ENCODE measurements around the gene PRR30.
"Not testable (repeated sequence)": the region's sequence is repeated elsewhere in the genome, so short reads cannot be mapped to it uniquely, and the experiment has no call there.

The PRR30 gene

DNA sequence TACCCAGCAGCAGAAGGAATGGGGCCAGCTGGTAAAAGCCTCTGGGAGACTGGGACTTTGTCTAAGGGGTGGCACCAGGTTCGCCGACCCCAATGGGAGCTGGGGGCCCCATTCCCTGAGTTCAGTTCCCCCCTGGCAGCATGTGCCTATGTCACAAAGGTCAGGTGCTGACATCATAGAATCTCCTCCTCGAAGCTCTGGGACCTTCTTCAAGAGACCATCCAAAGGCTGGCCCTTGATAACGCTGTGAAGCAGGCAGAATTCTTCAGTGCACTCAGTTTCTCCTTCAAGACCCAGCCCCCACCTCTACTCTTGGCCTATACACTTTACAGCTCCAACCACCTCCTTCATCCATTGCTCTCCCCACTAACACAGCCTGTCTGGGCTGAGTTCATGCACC is at the start of gene PRR30:
TSS of gene PRR30 (minus strand) at position 101 of the 400 bp plus-strand sequence. CDS start 1,081 bp downstream, outside the sequence.
- no peak for DNase-seq

DNA sequence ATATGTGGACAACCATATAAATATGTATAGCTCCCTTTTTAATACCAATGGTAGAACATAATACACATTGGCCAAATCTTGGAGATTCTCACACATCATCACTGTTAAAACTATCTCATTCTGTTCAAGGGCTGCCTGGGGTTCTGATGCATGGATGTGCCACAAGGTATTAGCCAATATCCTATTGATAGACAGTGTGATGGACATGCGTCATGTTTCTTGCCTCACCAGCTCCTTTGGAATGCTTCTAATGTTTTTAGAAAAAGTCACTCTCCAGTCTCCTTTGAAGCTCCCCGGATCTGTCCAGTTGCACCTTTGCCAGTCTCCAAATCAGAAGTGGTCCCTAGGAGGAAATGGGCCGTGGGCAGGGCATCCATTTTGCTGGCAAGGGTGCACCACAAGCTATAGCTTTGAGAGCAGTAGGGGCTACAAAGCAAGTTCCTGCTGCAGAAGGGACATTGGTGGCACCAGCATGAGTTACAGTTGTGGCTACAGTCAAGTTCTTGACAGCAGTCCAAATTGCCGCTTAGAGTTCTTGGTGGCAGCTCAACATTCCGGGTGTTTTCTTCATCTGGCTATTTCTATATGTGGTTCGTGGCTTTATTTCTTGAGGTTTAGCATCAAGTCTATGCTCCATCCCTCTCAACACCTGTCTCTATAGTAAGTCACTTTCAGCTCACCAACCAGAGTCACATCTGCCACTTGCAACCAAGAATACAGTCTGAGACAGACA is 47.6 kb upstream of the PRR30 start:
- no peak for DNase-seq

DNA sequence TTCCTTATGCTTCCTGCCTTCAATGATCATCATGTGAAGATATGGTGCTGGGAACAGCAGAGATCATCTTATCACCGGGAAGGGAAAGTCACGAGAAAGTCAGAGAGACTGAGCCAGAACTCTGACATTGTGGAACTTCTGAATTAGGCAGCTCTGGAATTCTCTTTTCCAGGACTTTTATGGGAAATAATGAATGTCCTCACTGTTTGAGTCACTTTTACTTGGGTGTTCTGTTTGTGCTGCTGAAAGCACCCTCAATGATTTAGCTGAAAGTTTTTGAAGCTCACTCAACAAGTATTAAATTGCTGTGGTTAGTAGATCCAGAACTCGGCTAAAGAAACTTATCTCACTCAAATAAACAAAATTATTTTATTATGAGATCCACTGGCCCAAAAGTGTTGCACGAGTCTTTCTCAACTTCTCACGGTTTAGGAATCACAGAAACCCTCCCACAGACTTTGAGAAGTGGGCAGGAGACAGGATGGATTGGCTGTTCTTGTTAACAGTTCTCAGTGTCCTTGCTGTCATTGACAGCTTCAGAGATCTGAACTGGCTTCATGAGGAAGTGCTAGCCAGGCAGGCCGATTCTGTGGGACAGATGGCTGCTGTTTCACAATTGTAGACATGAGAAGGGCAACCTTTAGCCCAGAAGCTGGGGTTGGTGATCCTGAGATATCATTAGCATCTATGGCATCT is 46.3 kb upstream of the PRR30 start:
- no peak for DNase-seq

DNA sequence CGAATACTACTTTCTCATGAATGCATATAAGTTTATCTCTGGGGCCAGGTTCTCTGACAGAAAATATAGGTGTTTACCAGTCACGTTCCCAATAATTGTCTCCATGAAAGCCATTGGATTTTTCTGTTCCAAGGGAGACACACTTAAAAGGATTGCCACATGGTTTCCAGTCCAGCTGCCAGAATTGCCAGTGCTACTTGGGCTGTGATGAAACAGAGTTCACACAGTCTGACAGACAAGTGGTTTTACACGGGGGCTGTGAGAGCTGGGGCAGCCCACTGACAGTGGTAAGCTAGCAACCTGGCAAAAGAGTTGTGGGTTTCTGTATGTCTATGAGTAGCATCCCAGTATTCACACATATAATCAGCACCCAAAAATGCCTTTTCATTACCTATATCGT is 44.9 kb upstream of the PRR30 start:
- DNase-seq: no peak

DNA sequence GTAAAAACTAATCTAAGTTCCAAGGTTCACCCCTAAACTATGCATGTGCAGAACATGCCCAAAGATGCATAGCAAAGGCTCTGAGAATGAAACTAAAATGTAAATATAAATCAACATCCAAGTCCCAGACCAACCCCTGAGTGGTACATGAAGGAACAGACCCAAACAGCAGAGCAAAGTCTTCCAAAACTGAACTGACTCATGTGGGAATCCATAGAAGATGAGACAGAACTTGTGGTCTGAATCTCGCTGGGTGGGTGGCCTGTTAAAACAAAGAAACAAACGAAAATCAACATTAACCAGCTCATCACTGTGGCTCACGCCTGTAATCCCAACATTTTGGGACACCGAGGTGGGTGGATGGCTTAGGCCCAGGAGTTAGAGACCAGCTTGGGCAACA is 43.1 kb upstream of the PRR30 start:
- no peak for DNase-seq

DNA sequence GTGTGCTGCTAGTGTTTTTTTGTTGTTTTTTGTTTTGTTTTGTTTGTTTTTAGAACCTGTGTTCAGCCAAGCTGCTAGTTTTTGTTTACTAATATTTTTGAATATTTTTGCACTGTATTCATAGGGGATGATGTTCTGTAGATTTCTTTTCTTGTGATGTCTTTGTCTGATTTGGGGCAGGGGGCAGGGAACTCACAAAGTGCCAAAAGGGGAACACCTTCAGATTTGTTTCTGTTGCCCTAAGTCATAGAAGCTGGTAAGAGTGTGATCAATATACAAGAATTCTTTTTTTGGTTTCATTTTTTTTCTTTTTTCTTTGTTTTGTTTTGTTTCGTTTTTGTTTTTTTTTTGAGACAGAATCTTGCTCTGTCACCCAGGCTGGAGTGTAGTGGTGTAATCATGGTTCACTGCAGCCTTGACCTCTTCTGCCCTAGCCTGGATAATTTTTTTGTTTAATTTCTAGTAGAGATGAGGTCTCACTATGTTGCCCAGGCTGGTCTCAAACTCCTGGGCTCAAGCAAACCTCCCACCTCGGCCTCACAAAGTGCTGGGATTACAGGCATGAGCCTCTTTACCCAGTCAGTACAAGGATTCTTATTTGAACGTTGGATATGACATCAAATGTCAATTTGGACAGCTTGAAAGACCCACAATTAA is 40.3 kb upstream of the PRR30 start:
- DNase-seq: no peak

DNA sequence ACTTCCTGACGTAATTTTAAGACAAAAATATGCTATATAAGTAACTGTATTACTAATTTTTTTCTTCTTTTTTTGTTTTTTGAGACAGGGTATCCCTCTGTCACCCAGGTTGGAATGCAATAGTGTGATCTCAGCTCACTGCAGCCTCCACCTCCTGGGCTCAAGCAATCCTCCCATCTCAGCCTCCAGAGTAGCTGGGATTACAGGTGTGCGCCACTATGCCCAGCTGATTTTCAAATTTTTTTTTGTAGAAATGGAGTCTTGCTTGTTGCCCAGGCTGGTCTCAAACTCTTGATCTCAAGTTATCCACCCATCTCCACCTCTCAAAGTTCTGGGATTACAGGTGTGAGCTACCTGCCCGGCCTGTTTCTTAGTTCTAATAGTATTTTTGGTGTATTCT is 39.3 kb upstream of the PRR30 start:
- DNase-seq: no peak

DNA sequence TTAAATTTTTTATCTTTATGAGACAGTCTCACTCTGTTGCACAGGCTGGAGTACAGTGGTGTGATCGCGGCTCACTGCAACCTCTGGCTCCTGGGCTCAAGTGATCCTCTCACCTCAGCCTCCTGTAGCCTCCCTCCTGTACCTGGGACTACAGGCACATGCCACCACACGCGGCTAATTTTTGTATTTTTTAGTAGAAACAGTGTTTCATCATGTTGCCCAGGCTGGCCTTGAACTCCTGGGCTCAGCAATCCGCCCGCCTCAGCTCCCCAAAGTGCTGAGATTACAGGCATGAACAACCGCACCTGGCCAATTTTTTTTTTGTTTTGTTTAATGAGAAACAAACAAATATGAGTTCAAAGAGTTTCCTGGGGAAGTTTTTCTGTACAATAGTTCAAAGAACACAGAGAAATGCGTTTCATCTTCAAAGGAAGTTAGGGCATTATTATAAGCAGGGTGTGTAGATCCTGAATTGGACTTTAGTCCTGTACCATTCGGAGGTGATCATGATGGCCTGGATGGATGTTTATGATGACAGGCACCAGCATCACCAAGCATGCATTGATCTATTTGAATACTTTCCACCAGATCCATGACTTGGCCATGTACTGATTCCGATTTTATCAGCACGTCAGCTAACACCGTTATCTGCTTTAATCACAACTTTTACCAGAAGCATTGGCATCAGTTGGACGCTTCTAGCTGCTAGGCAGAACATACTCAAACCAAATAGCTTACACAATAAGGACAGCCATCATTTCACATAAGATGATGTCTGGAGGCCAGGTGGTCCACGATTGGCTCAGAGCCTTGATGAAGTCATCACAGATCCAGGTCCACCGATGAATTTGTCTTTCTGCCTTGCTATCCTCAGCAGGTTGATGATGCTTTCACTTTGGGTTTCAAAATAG is 38.5 kb upstream of the PRR30 start:
- DNase-seq: no peak

DNA sequence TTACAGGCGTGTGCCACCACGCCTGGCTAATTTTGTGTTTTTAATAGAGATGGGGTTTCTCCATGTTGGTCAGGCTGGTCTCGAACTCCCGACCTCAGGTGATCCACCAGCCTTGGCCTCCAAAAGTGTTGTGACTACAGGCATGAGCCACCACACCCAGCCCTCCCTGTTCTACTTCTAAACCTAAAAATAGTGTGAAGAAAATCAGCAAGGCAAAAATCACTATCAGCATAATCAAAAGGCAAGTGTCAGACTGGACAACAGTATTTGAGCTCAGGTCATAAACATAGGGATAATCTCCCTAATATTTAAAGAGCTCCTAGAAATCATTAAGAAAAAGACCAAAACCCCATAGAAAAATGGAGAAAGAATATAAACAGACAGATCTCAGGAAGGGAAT is 36.6 kb upstream of the PRR30 start:
- DNase-seq: not testable (repeated sequence)

DNA sequence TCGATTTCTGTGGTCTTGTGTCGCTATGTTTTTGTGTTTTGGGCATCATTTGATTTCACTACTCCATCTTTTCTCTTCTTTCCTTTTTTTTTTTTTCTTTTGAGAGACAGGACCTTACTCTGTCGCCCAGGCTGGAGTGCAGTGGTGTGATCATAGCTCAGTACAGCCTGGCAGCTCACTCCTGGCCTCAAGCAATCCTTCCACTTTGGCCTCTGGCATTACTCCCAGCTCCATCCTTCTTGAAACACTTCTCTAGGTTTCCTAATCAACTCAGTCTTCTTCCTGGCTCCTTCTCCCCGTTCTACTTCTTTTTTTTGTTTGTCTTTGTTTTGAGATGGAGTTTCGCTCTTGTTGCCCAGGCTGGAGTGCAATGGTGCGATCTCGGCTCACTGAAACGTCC is 36.1 kb upstream of the PRR30 start:
- DNase-seq: no peak

DNA sequence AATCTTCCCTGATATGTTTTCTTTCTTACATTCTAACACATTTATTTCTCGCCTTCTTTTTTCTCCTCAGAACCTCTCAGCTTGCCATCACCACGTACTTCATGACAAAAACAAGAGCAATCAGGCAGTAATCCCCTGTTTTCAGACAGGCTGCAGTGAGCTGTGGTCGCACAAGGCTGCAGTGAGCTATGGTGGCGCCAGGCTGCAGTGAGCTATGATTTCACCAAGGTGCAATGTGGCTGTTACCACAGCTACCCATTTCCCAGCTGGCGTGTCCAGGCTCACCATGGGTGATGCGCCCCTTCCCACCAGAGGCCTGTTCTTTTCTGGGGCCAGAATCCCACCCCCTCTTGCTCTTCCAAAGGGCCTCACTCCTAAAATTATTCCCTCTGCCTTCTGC is 35.4 kb upstream of the PRR30 start:
- no peak for DNase-seq

DNA sequence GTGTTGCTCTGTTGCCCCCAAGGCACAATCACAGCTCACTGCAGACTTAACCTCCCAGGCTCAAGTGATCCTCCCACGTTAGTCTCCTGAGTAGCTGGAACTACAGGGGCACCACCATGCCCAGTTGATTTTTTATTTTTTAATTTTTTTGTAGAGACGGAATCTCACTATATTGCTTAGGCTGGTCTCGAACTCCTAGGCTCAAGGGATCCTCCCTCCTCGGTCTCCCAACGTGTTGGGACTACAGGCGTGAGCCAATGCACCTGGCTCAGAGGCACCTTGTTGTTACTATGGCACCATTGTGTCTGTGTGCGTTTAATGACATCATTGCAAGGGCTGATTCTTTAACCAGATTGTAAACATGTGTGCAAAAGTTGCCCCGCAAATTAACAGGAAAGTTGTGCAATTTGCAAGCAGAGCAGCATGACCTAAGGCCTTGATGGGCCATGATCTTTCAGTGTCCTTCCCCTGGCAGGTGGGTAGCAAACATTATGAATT is 32.2 kb upstream of the PRR30 start:
- no peak for DNase-seq

DNA sequence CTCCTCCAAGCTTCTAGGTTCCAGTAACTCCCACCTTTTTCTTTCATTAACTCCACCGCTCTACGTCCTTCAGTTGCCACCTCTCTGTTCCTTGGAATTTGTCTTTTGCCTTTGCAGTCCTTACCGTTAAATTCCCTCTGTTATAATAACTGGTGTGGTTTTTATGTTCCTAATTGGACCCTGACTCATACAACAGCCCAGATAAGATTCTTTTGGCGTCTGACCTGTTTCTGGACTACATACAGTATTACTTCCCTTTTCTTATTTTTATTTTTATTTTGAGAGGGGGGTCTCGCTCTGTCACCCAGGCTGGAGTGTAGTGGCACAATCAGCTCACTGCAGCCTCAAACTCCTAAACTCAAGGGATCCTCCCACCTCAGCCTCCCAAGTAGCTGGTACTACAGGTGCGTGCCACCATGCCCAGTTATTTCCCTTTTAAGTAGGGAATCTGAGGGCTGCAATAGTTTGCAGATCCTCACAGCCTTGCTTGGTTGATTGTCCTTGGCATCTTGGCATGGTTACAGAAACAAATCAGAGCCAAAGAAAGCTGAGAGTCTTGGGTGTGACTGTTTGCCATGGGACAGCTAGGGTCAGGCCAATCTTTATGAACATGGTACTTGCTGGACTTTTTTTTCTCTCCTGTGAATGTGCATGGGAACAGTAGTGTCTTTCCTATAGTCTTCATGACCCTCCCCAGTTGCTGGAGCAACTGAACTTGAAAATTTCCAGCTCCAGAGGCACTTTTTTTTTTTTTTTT is 31.5 kb upstream of the PRR30 start:
- no peak for DNase-seq

DNA sequence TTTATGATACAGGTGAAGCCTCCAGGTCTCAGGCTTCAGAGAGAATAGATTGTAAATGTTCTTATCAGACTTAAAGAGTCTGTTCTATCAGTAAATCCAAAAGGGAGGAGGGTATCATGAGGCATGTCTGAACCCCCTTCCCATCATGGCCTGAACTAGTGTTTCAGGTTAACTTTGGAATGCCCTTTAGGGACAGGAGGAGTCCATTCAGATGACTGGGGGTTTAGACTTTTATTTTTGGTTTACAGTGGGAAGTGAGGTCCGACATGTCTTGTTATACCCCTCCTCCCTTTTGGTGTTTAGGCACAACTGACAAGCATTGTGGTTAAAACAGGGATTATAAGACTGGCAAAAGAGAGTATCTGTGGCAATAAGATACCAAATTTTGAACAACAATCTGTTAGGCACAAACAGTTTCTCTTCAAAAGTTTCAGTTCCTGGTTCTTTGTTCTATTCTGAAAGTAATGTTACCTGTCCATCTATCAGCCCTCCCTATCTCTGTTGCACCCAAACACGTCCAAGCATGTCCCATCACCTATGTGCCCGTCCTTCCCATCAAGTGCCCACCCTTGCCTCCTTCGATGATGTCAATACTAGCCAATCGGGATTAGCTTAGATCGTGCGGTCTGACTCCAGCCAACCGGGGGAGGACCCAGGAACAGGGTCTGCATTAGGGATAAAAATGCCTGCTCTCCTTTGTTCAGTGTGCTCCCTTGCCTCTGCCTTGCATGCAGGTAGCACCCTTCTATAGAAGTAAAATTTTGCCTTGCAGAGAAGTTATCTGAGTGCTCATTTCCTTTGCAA is 26.0 kb upstream of the PRR30 start:
- DNase-seq: no peak

DNA sequence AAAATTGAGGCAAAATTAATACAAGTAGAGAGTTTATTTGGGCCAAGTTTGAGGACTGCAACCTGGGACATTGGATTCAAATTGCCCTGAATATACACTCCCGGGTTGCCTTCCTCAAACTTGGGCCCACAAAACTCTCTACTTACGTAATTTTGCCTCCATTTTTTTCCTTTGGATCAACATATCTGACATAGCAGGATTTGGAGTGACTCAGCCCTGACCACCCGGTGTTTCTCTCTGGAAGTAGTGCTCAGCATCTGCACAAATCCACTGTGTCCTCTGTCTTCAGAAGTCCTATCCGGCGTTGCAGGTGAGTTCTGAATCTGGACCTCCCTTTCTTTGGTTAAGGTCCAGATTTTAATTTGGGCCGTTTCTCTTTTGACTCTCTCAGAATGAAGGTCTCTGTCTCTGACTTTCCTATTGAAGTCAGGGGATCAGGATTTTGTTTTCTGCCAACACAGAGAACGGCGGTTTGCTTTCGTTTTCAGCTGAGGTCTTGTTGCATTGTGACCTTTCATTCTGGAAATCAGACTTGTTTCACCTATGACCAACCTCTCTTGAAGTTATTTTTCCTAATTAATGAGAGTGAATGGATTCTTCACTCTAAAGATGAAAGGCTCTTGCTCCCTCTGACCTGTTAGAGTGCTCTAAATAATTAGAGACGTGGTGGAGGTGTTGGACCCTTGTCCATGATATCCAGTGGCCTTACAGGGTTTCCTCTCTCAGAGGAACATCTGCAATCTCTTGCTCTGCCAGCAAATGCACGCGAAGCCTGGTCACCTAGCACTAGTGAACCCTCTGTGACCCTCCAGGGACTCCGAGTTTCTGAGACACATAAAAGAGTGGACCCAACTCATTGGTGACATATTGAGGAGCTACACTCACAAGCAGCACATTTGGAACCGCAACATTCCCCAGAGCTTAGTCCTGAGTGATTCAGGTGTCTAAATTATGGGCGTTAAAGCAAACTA is 23.2 kb upstream of the PRR30 start:
- DNase-seq: no peak

DNA sequence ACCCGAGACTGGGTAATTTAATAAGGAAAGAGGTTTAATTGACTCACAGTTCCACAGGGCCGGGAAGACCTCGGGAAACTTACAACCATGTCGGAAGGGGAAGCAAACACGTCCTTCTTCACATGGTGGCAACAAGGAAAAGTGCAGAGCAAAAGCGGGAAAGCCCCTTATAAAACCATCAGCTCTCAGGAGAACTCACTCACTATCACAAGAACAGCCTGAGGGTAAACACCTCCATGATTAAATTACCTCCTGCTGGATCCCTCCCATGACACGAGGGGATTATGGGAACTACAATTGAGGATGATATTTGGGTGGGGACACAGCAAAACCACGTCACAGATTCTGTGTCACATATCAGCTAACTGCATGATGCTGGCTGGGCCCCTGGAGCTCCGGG is 21.0 kb upstream of the PRR30 start:
- DNase-seq: no peak

DNA sequence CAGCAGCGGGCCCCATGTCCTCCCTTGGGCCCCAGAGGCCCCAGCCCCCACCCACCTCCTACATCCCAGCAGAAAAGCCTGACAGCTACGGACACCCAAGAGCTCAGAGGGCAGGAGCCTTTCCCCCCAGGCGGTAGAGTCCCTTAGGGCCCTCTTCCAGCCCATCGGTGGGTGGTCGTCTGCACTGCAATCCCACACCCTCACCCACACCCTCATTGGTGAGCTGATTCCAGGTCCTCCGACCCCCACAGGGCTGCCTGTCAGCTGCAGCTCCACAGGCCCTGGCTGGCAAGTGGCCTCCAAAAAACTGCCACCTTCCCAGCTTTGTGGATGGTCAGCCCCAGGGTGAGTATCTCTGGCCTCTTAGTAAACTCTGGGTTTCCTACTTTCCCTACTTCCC is 20.1 kb upstream of the PRR30 start:
- no peak for DNase-seq

DNA sequence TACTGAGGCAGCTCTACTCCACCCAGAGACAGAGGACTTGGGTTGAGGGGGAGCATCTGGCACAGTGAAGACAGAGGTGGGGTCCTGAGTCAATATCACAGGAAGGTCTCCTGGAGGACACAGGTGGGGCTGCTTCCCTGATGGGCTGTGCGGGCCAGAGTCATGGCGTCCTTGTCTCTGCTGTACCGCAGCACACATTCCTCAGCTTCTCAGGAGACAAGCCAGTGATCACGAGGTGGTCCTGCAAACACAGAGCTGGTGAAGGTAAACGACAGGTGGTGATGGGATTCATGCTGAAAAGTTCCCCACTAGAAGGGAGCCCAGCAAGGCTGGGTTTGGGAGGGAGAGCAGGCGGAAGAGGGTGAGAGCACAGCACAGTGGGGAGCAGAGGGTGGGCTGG is 19.3 kb upstream of the PRR30 start:
- DNase-seq: no peak

DNA sequence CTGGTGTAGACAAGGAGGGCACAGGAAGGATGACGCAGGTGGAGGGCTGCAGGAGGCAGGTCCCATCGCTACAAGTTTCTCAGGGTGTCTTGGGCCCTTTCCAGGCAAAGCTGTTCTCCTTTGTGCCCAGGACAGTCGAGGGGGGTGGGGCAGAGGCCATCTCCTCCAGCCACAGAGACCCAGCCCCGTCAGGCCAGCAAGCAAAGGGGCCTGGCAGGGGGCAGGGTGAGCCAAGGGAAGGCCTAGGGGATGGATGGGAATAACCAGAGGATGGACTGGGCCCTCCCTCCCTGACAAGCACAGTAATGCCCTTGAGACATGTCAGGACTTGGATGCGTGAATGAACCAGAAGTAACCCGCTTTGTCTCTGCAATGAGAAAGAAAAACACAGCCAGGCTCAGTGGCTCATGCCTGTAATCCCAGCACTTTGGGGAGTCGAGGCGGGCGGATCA is 15.9 kb upstream of the PRR30 start:
- no peak for DNase-seq

DNA sequence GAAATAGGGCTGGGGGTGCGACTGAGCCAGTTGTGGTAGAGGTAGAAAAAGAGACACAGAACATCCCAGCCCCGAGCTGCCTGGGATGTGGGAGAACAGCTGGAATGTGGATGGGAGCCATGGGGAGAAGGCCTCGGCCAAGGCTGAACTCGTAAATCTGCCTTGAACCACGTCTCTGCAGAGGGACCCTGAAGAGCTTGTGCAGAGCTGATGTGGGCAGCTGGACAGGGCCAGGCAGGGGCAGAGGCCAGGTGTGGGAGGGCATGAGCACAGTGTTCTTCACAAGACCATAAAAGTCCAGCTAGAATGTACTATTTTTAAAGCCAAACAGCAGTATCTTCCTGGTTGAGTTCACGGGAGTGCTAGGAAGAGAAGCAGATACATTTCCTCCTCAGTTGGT is 15.3 kb upstream of the PRR30 start:
- no peak for DNase-seq

Measured in NCI-H1436 treated with DMSO at 0.1 percent for 48 hours (cell line).